HEK293 (cell line): ENCODE measurements around the gene POLR1H.

Experiments used
- CTCF ChIP-seq: fragments of 450-650 bp; formaldehyde crosslinking; IDR thresholded peaks from 2 replicates; pipeline ENCODE4 v1.5.1; 2016; ENCODE audit warnings: missing biosample characterization, missing genetic modification characterization
- KLF16 ChIP-seq: fragments of 450-650 bp; formaldehyde crosslinking; IDR thresholded peaks from 2 replicates; pipeline ENCODE4 v1.5.1; 2017; ENCODE audit warnings: missing biosample characterization, missing genetic modification characterization
- PBX3 ChIP-seq: sonication (generic); formaldehyde crosslinking; IDR thresholded peaks from 2 replicates; pipeline ENCODE4 v1.8.1; 2022; ENCODE audit warnings: mild to moderate bottlenecking, moderate library complexity, missing genetic modification reagents
- PRDM1 ChIP-seq: fragments of 450-650 bp; formaldehyde crosslinking; IDR thresholded peaks from 2 replicates; pipeline ENCODE4; 2016; ENCODE audit warnings: missing biosample characterization, missing genetic modification characterization
- ZBTB17 ChIP-seq: fragments of 450-650 bp; formaldehyde crosslinking; IDR thresholded peaks from 2 replicates; pipeline ENCODE4 v1.5.1; 2016; ENCODE audit warnings: missing biosample characterization, missing genetic modification characterization
- ZNF112 ChIP-seq: fragments of 450-650 bp; formaldehyde crosslinking; IDR thresholded peaks from 2 replicates; pipeline ENCODE4 v1.5.0; 2017; ENCODE audit warnings: missing biosample characterization, missing genetic modification characterization
- ZNF155 ChIP-seq: fragments of 450-650 bp; formaldehyde crosslinking; IDR thresholded peaks from 2 replicates; pipeline ENCODE4 v1.5.1; 2016; ENCODE audit warnings: missing biosample characterization, missing genetic modification characterization
- ZNF274 ChIP-seq, 2 experiments: fragments of 200-500 bp in 1 of 2; fragments of 450-650 bp in 1 of 2; sonication (Bioruptor generic) in 1 of 2; formaldehyde crosslinking in 1 of 2; IDR thresholded peaks; 2 replicates each; pipeline versions ENCODE4 v1.5.1 to v1.6.1; 2014 to 2016; ENCODE audit warnings: borderline replicate concordance in 1 of 2, inconsistent platforms in 1 of 2, low read length in 1 of 2, missing biosample characterization in 1 of 2, missing genetic modification characterization in 1 of 2
- ZNF747 ChIP-seq: fragments of 450-650 bp; formaldehyde crosslinking; IDR thresholded peaks from 2 replicates; pipeline ENCODE4 v1.5.1; 2016; ENCODE audit warnings: missing biosample characterization, missing genetic modification characterization

GRCh38 chr6:30019819-30020218, 41.2 kb upstream of the POLR1H start:
- TF ChIP-seq ZNF155 = no peak
- no peak for TF ChIP-seq CTCF (tag by site-specific recombination)
- TF ChIP-seq ZNF747 (tag by site-specific recombination) = no peak
- no peak for TF ChIP-seq ZNF274 (IDR thresholded peaks at IDR 0.05; ENCODE audit: low read length)
- TF ChIP-seq ZNF274 (tag by site-specific recombination; IDR thresholded peaks at IDR 0.05; ENCODE audit: borderline replicate concordance) = no peak
- no peak for TF ChIP-seq KLF16 (tag by site-specific recombination)
- no peak for TF ChIP-seq PRDM1 (tag by site-specific recombination)
- no peak for TF ChIP-seq ZBTB17 (tag by site-specific recombination)
- TF ChIP-seq PBX3 (CRISPR knock-in tag) = no peak
- no peak for TF ChIP-seq ZNF112 (tag by site-specific recombination)
